ENCODE measurements around the gene HSD17B11.

GRCh38 chr4:87430038-87430437 is 39.0 kb upstream of the HSD17B11 start:
- TF ChIP-seq CTCF (IDR thresholded peaks at IDR 0.05; ENCODE audit: low read depth, low read length) (no peak), POLR2A (IDR thresholded peaks at IDR 0.05; ENCODE audit: extremely low read depth, insufficient read length) (no peak), MAX (IDR thresholded peaks at IDR 0.05; ENCODE audit: low read depth, low read length) (no peak)
